DND-41 (cell line): ENCODE data around the gene COX7A2L.

Experiments
- EZH2 ChIP-seq: IDR thresholded peaks from 3 replicates; pipeline ENCODE4 v1.6.1; 2012; ENCODE audit warnings: borderline replicate concordance, low read depth, mild to moderate bottlenecking, moderate library complexity, low read length, inconsistent platforms; ENCODE audit not compliant: severe bottlenecking
- TF ChIP-seq, protein P1 (sequence below): IDR thresholded peaks from 2 replicates; pipeline ENCODE4 v1.5.1; 2012; ENCODE audit warnings: borderline replicate concordance, low read length, moderate library complexity, mild to moderate bottlenecking; ENCODE audit not compliant: poor library complexity, severe bottlenecking; ENCODE audit errors: extremely low read depth

DNA sequence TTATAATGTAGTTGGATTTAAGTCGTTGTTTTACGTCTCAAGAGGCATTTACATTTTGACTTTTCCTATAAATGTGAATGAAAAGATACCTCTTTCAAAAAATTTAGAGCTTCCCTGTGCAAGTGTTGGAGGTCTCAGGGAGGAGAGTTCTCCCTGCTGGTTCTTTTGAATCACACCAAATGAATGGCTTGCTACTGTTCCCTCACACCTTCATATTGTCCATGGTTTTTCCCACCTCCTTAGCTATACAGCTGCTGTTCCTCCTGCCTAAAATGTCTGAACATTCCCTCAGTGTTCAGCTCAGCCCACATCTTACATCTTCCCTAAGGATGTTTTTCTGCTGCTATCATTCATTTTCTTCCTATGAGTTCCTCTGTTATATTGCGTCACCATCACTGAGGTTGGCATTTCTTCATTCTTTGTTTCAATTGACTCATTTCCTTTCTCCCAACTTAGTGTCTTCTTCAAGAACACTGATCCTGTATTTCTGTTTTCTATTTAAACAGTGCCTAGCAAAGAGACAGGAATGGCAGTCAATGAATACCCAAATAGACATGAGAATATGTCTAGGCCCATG is 46.0 kb downstream of the COX7A2L start:
- TF ChIP-seq, protein P1, sequence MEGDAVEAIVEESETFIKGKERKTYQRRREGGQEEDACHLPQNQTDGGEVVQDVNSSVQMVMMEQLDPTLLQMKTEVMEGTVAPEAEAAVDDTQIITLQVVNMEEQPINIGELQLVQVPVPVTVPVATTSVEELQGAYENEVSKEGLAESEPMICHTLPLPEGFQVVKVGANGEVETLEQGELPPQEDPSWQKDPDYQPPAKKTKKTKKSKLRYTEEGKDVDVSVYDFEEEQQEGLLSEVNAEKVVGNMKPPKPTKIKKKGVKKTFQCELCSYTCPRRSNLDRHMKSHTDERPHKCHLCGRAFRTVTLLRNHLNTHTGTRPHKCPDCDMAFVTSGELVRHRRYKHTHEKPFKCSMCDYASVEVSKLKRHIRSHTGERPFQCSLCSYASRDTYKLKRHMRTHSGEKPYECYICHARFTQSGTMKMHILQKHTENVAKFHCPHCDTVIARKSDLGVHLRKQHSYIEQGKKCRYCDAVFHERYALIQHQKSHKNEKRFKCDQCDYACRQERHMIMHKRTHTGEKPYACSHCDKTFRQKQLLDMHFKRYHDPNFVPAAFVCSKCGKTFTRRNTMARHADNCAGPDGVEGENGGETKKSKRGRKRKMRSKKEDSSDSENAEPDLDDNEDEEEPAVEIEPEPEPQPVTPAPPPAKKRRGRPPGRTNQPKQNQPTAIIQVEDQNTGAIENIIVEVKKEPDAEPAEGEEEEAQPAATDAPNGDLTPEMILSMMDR = no peak
- no peak for TF ChIP-seq EZH2
